GM19238 (cell line): ENCODE measurements around the gene EXOC3L4.
A peak's percentile ranks its signal among the peaks of the same experiment; 100 is the strongest.

ENCODE experiments used
- DNase-seq: peaks from one replicate; pipeline ENCODE4 v3.0.0; 2011; ENCODE audit warnings: low spot score; ENCODE audit not compliant: insufficient read length

Gene EXOC3L4

GRCh38 chr14:103121121-103121845 is 26.8 kb downstream of the EXOC3L4 start:
- no peak for DNase-seq

- no peak for DNase-seq
Observed at GRCh38 chr14:103121846-103122584, 27.5 kb downstream of the EXOC3L4 start.

GRCh38 chr14:103122585-103122946 is 28.0 kb downstream of the EXOC3L4 start:
- DNase-seq = no peak

- DNase-seq = no peak
Observed at GRCh38 chr14:103122947-103123633, 28.6 kb downstream of the EXOC3L4 start, which contains the start of gene TNFAIP2. Gene TNFAIP2, plus strand, starts transcription at chr14:103123461. Its CDS starts 2,997 bp downstream, at chr14:103126458.

GRCh38 chr14:103123634-103124500 is 29.3 kb downstream of the EXOC3L4 start:
- DNase-seq = peak; percentile 58

- DNase-seq = no peak
Observed at GRCh38 chr14:103124501-103125001, 30.0 kb downstream of the EXOC3L4 start.

- no peak for DNase-seq
Observed at GRCh38 chr14:103125098-103126070, 30.9 kb downstream of the EXOC3L4 start.

- DNase-seq = no peak
Observed at GRCh38 chr14:103126088-103126872, 31.8 kb downstream of the EXOC3L4 start.

GRCh38 chr14:103126873-103127304 is 32.4 kb downstream of the EXOC3L4 start:
- DNase-seq = no peak

GRCh38 chr14:103127356-103127755 is 32.8 kb downstream of the EXOC3L4 start:
- DNase-seq = no peak

- no peak for DNase-seq
Observed at GRCh38 chr14:103127861-103128598, 33.5 kb downstream of the EXOC3L4 start.

- no peak for DNase-seq
Observed at GRCh38 chr14:103128631-103129300, 34.2 kb downstream of the EXOC3L4 start.

GRCh38 chr14:103129301-103130016 is 34.9 kb downstream of the EXOC3L4 start:
- DNase-seq = no peak

GRCh38 chr14:103130017-103130764 is 35.7 kb downstream of the EXOC3L4 start:
- no peak for DNase-seq

GRCh38 chr14:103130965-103131364 is 36.4 kb downstream of the EXOC3L4 start:
- DNase-seq = no peak

GRCh38 chr14:103131580-103131979 is 37.1 kb downstream of the EXOC3L4 start:
- no peak for DNase-seq
